HepG2 (cell line): ENCODE data around the gene UNC5B. TPM values are rescaled to one million over a fixed set of nuclear protein-coding genes. Genes with fewer than 3 reads are reported as not detected.

ENCODE experiments used
- CHCHD3 ChIP-seq: sonication (generic); formaldehyde crosslinking; IDR thresholded peaks from 2 replicates; pipeline ENCODE4 v1.8.0; 2022; ENCODE audit warnings: mild to moderate bottlenecking, missing genetic modification reagents, moderate library complexity
- GATAD2A ChIP-seq: IDR thresholded peaks from 2 replicates; pipeline ENCODE4 v1.6.1; 2016
- HOMEZ ChIP-seq: IDR thresholded peaks from 2 replicates; pipeline ENCODE4 v1.6.1; 2016; ENCODE audit warnings: low read depth
- KLF13 ChIP-seq: sonication (generic); formaldehyde crosslinking; IDR thresholded peaks from 2 replicates; pipeline ENCODE4 v1.4.0; 2020; ENCODE audit warnings: mild to moderate bottlenecking, missing genetic modification reagents
- KLF15 ChIP-seq: sonication (generic); formaldehyde crosslinking; IDR thresholded peaks from 2 replicates; pipeline ENCODE4 v1.8.1; 2023; ENCODE audit warnings: borderline replicate concordance, mild to moderate bottlenecking, inconsistent platforms, missing genetic modification reagents, mixed read lengths
- MYNN ChIP-seq: sonication (generic); formaldehyde crosslinking; IDR thresholded peaks from 2 replicates; pipeline ENCODE4 v1.4.0; 2020; ENCODE audit warnings: mild to moderate bottlenecking, low read depth, missing genetic modification reagents
- NCOA1 ChIP-seq: sonication (generic); formaldehyde crosslinking; IDR thresholded peaks from 2 replicates; pipeline ENCODE4 v1.9.0; 2021; ENCODE audit warnings: missing genetic modification reagents
- PLRG1 ChIP-seq: fragments of 450-650 bp; conservative IDR thresholded peaks from 2 replicates; pipeline ENCODE4 v1.6.1; 2016
- PRMT3 ChIP-seq: sonication (generic); formaldehyde crosslinking; IDR thresholded peaks from 2 replicates; pipeline ENCODE4 v1.8.1; 2022; ENCODE audit warnings: low read depth, mild to moderate bottlenecking, moderate library complexity, missing genetic modification reagents, borderline replicate concordance
- RARA ChIP-seq: IDR thresholded peaks from 2 replicates; pipeline ENCODE4 v1.6.1; 2016; ENCODE audit warnings: missing genetic modification reagents, missing compliant biosample characterization
- RBAK ChIP-seq: sonication (generic); formaldehyde crosslinking; IDR thresholded peaks from 2 replicates; pipeline ENCODE4 v1.5.1; 2020; ENCODE audit warnings: mild to moderate bottlenecking, missing genetic modification reagents
- RBFOX2 ChIP-seq: fragments of 200-400 bp; formaldehyde crosslinking; IDR thresholded peaks from 2 replicates; pipeline ENCODE4 v1.6.1; 2017; ENCODE audit warnings: low read depth, mild to moderate bottlenecking, low read length
- THAP11 ChIP-seq: IDR thresholded peaks from 2 replicates; pipeline ENCODE4 v1.6.1; 2016; ENCODE audit warnings: missing biosample characterization, missing genetic modification reagents
- TOE1 ChIP-seq: sonication (generic); formaldehyde crosslinking; IDR thresholded peaks from 2 replicates; pipeline ENCODE4 v1.4.0; 2020; ENCODE audit warnings: mild to moderate bottlenecking, missing genetic modification reagents
- ZBTB1 ChIP-seq: sonication (generic); formaldehyde crosslinking; IDR thresholded peaks from 2 replicates; pipeline ENCODE4 v1.4.0; 2020; ENCODE audit warnings: missing genetic modification reagents, borderline replicate concordance
- ZBTB26 ChIP-seq: IDR thresholded peaks from 2 replicates; pipeline ENCODE4 v1.6.1; 2016; ENCODE audit warnings: missing compliant biosample characterization, missing genetic modification reagents, borderline replicate concordance
- ZNF160 ChIP-seq: sonication (generic); formaldehyde crosslinking; IDR thresholded peaks from 2 replicates; pipeline ENCODE4 v1.8.0; 2022; ENCODE audit warnings: mild to moderate bottlenecking, inconsistent platforms, missing genetic modification reagents
- ZNF230 ChIP-seq: sonication (generic); formaldehyde crosslinking; IDR thresholded peaks from 2 replicates; pipeline ENCODE4 v1.4.0; 2020; ENCODE audit warnings: mild to moderate bottlenecking, missing genetic modification reagents
- ZNF280B ChIP-seq: sonication (generic); formaldehyde crosslinking; IDR thresholded peaks from 2 replicates; pipeline ENCODE4 v1.5.0; 2020; ENCODE audit warnings: missing genetic modification reagents, mild to moderate bottlenecking, borderline replicate concordance
- ZNF570 ChIP-seq: sonication (generic); formaldehyde crosslinking; IDR thresholded peaks from 2 replicates; pipeline ENCODE4 v1.4.0; 2020; ENCODE audit warnings: mild to moderate bottlenecking, missing genetic modification reagents, borderline replicate concordance
- ZNF777 ChIP-seq: sonication (generic); formaldehyde crosslinking; IDR thresholded peaks from 2 replicates; pipeline ENCODE4 v1.4.0; 2020; ENCODE audit warnings: missing genetic modification reagents
- ZSCAN30 ChIP-seq: sonication (generic); formaldehyde crosslinking; IDR thresholded peaks from 2 replicates; pipeline ENCODE4 v1.5.0; 2020; ENCODE audit warnings: mild to moderate bottlenecking, missing genetic modification reagents
- polyA plus RNA-seq, 8 experiments: library from polyadenylated mRNA; depleted of rRNA in 3 of 8; stranded (reverse) in 7 of 8; unstranded in 1 of 8; fragments of >200 nt; fragmentation: Illumina TruSeq in 4 of 8; extraction: Trizol in 4 of 8; gene quantifications; 2 replicates each; pipeline versions ENCODE4 v1.2.1 to v1.2.3, GENCODE V29; 2011 to 2016; ENCODE audit warnings: low read depth in 4 of 8, missing spikeins in 1 of 8, mixed read lengths in 1 of 8; ENCODE audit not compliant: insufficient read depth in 1 of 8
- total RNA-seq, 5 experiments: library from RNA; depleted of rRNA; stranded (reverse); fragments of >200 nt; fragmentation: Illumina TruSeq; extraction: Trizol; gene quantifications; 2 replicates each; pipeline ENCODE4 v1.2.3, GENCODE V29; 2016; ENCODE audit warnings: low read depth in 1 of 5
- TF ChIP-seq, protein P1 (sequence below): sonication (generic); formaldehyde crosslinking; conservative IDR thresholded peaks from 2 replicates; pipeline ENCODE4 v1.8.0; 2022; ENCODE audit warnings: low read depth, missing genetic modification reagents
- TF ChIP-seq, protein P2 (sequence below): sonication (generic); formaldehyde crosslinking; IDR thresholded peaks from 2 replicates; pipeline ENCODE4 v1.9.0; 2021; ENCODE audit warnings: missing genetic modification reagents, borderline replicate concordance

UNC5B gene
- total and polyA plus RNA-seq, 2 of the 13 experiments (the other 11 are each of a cell fraction or from before 2014, with no cell fraction given): 0.07 TPM

- TF ChIP-seq, protein P1, sequence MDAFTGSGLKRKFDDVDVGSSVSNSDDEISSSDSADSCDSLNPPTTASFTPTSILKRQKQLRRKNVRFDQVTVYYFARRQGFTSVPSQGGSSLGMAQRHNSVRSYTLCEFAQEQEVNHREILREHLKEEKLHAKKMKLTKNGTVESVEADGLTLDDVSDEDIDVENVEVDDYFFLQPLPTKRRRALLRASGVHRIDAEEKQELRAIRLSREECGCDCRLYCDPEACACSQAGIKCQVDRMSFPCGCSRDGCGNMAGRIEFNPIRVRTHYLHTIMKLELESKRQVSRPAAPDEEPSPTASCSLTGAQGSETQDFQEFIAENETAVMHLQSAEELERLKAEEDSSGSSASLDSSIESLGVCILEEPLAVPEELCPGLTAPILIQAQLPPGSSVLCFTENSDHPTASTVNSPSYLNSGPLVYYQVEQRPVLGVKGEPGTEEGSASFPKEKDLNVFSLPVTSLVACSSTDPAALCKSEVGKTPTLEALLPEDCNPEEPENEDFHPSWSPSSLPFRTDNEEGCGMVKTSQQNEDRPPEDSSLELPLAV: no peak
- TF ChIP-seq MYNN (no peak), ZNF570 (no peak), RARA (CRISPR knock-in tag) (peak; percentile 97), ZSCAN30 (CRISPR knock-in tag) (no peak), ZNF160 (CRISPR knock-in tag) (no peak; the same call in 1 of the 2 replicates), RBAK (CRISPR knock-in tag) (0 out of 2 replicates have a peak, but pooled peaks have one; percentile 33), THAP11 (CRISPR knock-in tag) (peak; percentile 82), ZNF230 (peak; percentile 67; the same call in 1 of the 2 replicates), RBFOX2 (no peak), NCOA1 (CRISPR knock-in tag) (no peak), TOE1 (CRISPR knock-in tag) (no peak), PLRG1 (no peak), ZNF280B (CRISPR knock-in tag) (no peak; the same call in 1 of the 2 replicates), HOMEZ (peak; percentile 63; the same call in 1 of the 2 replicates), GATAD2A (CRISPR knock-in tag) (peak; percentile 97), KLF15 (no peak), KLF13 (CRISPR knock-in tag) (no peak), ZBTB26 (CRISPR knock-in tag) (peak; percentile 82; the same call in 1 of the 2 replicates), ZNF777 (CRISPR knock-in tag) (no peak), PRMT3 (CRISPR knock-in tag) (no peak), ZBTB1 (CRISPR knock-in tag) (no peak), CHCHD3 (CRISPR knock-in tag) (no peak)
- TF ChIP-seq, protein P2, sequence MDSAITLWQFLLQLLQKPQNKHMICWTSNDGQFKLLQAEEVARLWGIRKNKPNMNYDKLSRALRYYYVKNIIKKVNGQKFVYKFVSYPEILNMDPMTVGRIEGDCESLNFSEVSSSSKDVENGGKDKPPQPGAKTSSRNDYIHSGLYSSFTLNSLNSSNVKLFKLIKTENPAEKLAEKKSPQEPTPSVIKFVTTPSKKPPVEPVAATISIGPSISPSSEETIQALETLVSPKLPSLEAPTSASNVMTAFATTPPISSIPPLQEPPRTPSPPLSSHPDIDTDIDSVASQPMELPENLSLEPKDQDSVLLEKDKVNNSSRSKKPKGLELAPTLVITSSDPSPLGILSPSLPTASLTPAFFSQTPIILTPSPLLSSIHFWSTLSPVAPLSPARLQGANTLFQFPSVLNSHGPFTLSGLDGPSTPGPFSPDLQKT (CRISPR knock-in tag): no peak
These were observed 127.6 kb downstream of the UNC5B start (continued) for GRCh38 chr10:71339796-71340589.
